CD4-positive, alpha-beta T cell treated with Interleukin-10 for 1 hour (primary cell): ENCODE results near the gene CNP.
"Not testable (repeated sequence)": the region's sequence is repeated elsewhere in the genome, so short reads cannot be mapped to it uniquely, and the experiment has no call there.

Experiments used
- DNase-seq: peaks from one replicate; pipeline ENCODE4 v3.0.0-alpha.2; 2020

Gene CNP

GRCh38 chr17:42010266-42010680 lies 43.7 kb downstream of the CNP start:
- not testable (repeated sequence) for DNase-seq

- no peak for DNase-seq
Measured at GRCh38 chr17:42010898-42011516, 44.4 kb downstream of the CNP start.

- not testable (repeated sequence) for DNase-seq
Measured at GRCh38 chr17:42012363-42012762, 45.8 kb downstream of the CNP start.

- DNase-seq = not testable (repeated sequence)
Measured at GRCh38 chr17:42013740-42014139, 47.1 kb downstream of the CNP start.

GRCh38 chr17:42016411-42016831 lies 49.8 kb downstream of the CNP start:
- peak; percentile 23 for DNase-seq

- peak; percentile 93 for DNase-seq
Measured at GRCh38 chr17:42016941-42017865, 50.6 kb downstream of the CNP start, which contains the start of gene DNAJC7. Gene DNAJC7, minus strand, starts transcription at chr17:42017439. Its CDS starts 23 bp downstream, at chr17:42017416.

GRCh38 chr17:42017866-42018200 lies 51.2 kb downstream of the CNP start:
- no peak for DNase-seq

- DNase-seq = no peak
Measured at GRCh38 chr17:42018339-42018738, 51.7 kb downstream of the CNP start.

GRCh38 chr17:42018988-42019387 lies 52.4 kb downstream of the CNP start:
- no peak for DNase-seq

- DNase-seq = peak; percentile 94
Measured at GRCh38 chr17:42019509-42020404, 53.2 kb downstream of the CNP start, which contains the start of gene NKIRAS2. Gene NKIRAS2, plus strand, starts transcription at chr17:42020090. Its CDS starts 1,488 bp downstream, at chr17:42021578.

- not testable (repeated sequence) for DNase-seq
Measured at GRCh38 chr17:42020845-42021244, 54.2 kb downstream of the CNP start.

- no peak for DNase-seq
Measured at GRCh38 chr17:42023524-42024349, 57.1 kb downstream of the CNP start.

- no peak for DNase-seq
Measured at GRCh38 chr17:42025191-42025579, 58.6 kb downstream of the CNP start.

- DNase-seq = no peak
Measured at GRCh38 chr17:42025936-42026335, 59.3 kb downstream of the CNP start.

GRCh38 chr17:42026857-42027589 lies 60.4 kb downstream of the CNP start:
- no peak for DNase-seq
